DND-41 (cell line): ENCODE results near the gene CLASRP.

Source experiments
- ATAC-seq: fragments of 200-7000 bp; cut with Tn5 transposase; 3 replicates; pipeline ENCODE4 v1.9.1; 2021; ENCODE audit warnings: low read depth; ENCODE audit not compliant: insufficient read depth
- DNase-seq: peaks from one replicate; pipeline ENCODE4 v3.0.0-alpha.2; 2020
- H2AFZ ChIP-seq: 2 replicates; pipeline ENCODE4 v1.6.0; 2012; ENCODE audit warnings: low read depth, low read length
- H3K27ac ChIP-seq: 2 replicates; pipeline ENCODE4 v1.5.1; 2012; ENCODE audit warnings: low read length, inconsistent platforms
- H3K27me3 ChIP-seq: fragments of 200-600 bp; sonication (generic); 2 replicates; pipeline ENCODE4 v1.6.0; 2012; ENCODE audit warnings: low read length, mild to moderate bottlenecking, inconsistent platforms; ENCODE audit not compliant: insufficient read depth, poor library complexity
- H3K36me3 ChIP-seq: 2 replicates; pipeline ENCODE4 v1.5.1; 2012; ENCODE audit warnings: low read length, inconsistent platforms; ENCODE audit not compliant: insufficient read depth
- H3K4me1 ChIP-seq: 2 replicates; pipeline ENCODE4 v1.5.1; 2012; ENCODE audit warnings: mild to moderate bottlenecking, low read length; ENCODE audit not compliant: insufficient read depth
- H3K4me2 ChIP-seq: 2 replicates; pipeline ENCODE4 v1.6.0; 2012; ENCODE audit warnings: mild to moderate bottlenecking, moderate library complexity, low read length, inconsistent platforms; ENCODE audit not compliant: insufficient read depth
- H3K4me3 ChIP-seq, 2 experiments: fragments of 200-600 bp in 1 of 2; shearing (Covaris generic) in 1 of 2; 2 replicates each; pipeline ENCODE4 v1.5.1; 2012 to 2016; ENCODE audit warnings: inconsistent platforms in 2 of 2, low read length in 2 of 2, mild to moderate bottlenecking in 2 of 2, low read depth in 1 of 2, moderate library complexity in 1 of 2
- H3K79me2 ChIP-seq: 2 replicates; pipeline ENCODE4 v1.6.0; 2012; ENCODE audit warnings: low read length, inconsistent platforms; ENCODE audit not compliant: insufficient read depth
- H3K9ac ChIP-seq: 2 replicates; pipeline ENCODE4 v1.6.0; 2012; ENCODE audit warnings: low read depth, mild to moderate bottlenecking, inconsistent platforms, low read length, moderate library complexity
- H3K9me3 ChIP-seq: 2 replicates; pipeline ENCODE4 v1.5.1; 2012; ENCODE audit warnings: low read length, moderate library complexity, mild to moderate bottlenecking, inconsistent platforms; ENCODE audit not compliant: insufficient read depth, severe bottlenecking
- H4K20me1 ChIP-seq: 2 replicates; pipeline ENCODE4 v1.6.0; 2012; ENCODE audit warnings: low read length; ENCODE audit not compliant: insufficient read depth
- EZH2 ChIP-seq: IDR thresholded peaks from 3 replicates; pipeline ENCODE4 v1.6.1; 2012; ENCODE audit warnings: borderline replicate concordance, low read depth, mild to moderate bottlenecking, moderate library complexity, low read length, inconsistent platforms; ENCODE audit not compliant: severe bottlenecking
- TF ChIP-seq, protein P1 (sequence below): IDR thresholded peaks from 2 replicates; pipeline ENCODE4 v1.5.1; 2012; ENCODE audit warnings: borderline replicate concordance, low read length, moderate library complexity, mild to moderate bottlenecking; ENCODE audit not compliant: poor library complexity, severe bottlenecking; ENCODE audit errors: extremely low read depth

Gene CLASRP

DNA sequence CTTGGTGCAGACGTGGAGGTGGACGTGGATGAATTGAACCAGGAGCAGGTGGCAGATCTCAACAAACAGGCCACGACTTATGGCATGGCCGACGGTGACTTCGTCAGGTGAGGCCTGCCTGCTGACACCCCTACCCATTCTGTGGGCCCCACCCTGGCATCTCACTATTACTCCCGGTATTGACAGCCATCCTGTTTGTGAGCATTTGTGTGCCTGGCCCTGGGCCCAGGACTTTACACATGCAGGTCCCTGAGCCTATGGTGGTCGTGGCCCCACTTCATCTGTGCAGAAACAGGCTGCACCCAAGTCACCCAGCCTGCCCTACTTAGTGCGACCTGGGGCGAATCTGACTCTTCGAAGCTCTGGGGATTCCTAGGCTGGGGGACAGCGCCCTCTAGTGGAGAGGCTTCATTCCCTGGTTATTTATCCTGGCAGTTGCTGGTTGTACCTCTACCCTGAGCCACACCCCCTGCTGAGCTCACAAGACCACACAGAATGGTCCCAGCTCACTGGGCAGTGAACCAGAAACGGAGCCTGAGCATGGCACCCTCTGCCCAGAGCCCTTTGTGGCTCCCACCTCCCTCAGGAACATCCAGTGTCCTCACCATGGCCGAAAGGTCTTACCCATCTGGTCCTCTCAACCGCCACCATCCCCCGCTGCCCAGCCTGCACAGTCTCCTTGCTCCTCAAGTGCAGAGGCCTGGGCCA, 20.6 kb downstream of the CLASRP start:
- ATAC-seq (peak; percentile 88), DNase-seq (peak; percentile 79)
- H3K79me2 ChIP-seq: peaks cover 9% of the 10 kb centered on the region; the same call in 1 of the 2 replicates
- no peaks in the 10 kb centered on the region for H3K27me3 ChIP-seq
- no peak overlapping the region for H3K9ac ChIP-seq
- H3K9me3 ChIP-seq: no peaks in the 10 kb centered on the region
- H3K4me2 ChIP-seq: no peak overlapping the region
- peaks cover 46% of the 10 kb centered on the region for H4K20me1 ChIP-seq
- no peaks in the 10 kb centered on the region for H3K4me1 ChIP-seq
- no peak overlapping the region for H3K4me3 ChIP-seq
- H2AFZ ChIP-seq: no peak overlapping the region
- no peak overlapping the region for H3K27ac ChIP-seq
- peaks cover 92% of the 10 kb centered on the region for H3K36me3 ChIP-seq
- TF ChIP-seq, protein P1, sequence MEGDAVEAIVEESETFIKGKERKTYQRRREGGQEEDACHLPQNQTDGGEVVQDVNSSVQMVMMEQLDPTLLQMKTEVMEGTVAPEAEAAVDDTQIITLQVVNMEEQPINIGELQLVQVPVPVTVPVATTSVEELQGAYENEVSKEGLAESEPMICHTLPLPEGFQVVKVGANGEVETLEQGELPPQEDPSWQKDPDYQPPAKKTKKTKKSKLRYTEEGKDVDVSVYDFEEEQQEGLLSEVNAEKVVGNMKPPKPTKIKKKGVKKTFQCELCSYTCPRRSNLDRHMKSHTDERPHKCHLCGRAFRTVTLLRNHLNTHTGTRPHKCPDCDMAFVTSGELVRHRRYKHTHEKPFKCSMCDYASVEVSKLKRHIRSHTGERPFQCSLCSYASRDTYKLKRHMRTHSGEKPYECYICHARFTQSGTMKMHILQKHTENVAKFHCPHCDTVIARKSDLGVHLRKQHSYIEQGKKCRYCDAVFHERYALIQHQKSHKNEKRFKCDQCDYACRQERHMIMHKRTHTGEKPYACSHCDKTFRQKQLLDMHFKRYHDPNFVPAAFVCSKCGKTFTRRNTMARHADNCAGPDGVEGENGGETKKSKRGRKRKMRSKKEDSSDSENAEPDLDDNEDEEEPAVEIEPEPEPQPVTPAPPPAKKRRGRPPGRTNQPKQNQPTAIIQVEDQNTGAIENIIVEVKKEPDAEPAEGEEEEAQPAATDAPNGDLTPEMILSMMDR: peak; percentile 88
- no peak for TF ChIP-seq EZH2

DNA sequence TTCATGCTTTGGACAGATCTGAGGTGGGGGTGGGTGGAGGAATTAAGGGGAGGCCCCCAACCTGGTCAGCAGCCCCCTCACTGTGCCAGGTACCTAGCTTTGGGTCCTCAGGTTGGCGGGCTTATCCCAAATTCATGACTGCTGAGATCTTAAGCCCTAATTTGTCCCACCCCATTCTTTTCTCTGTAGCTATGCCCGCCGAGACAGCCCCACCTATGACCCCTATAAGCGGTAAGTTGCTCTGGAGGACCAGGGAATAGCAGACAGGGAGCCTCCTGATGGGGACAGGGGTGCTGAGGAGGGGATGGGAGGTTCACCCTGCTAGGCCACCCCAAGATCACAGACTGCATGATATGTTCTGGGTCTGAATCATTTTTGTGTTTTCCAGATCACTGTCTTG, 23.1 kb downstream of the CLASRP start:
- TF ChIP-seq, protein P1: no peak
- TF ChIP-seq EZH2: no peak
- peaks cover 91% of the 10 kb centered on the region for H3K36me3 ChIP-seq
- peaks cover 32% of the 10 kb centered on the region for H4K20me1 ChIP-seq

DNA sequence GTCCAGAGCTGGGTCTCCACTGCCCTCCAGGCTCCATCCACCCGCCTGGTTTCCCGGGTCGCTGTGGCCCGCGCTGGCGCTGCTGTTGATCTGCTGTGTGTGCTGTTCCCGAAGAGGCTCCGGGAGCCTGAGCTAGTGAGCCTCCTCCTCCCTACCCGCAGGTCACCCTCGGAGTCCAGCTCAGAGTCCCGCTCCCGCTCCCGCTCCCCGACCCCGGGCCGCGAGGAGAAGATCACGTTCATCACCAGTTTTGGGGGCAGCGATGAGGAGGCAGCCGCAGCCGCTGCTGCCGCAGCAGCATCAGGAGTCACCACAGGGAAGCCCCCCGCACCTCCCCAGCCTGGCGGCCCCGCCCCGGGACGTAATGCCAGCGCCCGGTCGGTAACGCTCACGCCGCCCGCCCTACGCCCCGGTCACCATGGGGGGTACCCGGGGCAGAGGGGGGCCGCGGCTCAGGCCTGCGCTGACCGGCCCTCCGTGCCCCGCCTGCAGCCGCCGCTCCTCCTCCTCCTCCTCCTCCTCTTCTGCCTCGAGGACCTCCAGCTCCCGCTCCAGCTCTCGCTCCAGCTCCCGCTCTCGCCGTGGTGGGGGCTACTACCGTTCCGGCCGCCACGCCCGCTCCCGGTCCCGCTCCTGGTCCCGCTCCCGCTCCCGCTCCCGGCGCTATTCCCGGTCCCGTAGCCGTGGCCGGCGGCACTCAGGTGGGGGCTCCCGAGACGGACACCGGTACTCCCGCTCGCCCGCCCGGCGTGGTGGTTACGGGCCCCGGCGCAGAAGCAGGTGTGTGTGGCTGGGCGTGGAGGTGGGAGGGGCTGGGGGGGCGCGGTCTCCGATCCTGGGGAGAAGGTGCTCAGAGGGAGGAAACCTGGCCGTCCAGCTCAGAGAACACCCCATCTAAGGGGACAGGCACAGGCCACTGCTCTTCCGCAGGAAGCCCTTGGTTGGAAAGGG, 25.3 kb downstream of the CLASRP start:
- H3K27me3 ChIP-seq: no peaks in the 10 kb centered on the region
- H3K27ac ChIP-seq: no peak overlapping the region
- no peak overlapping the region for H3K9ac ChIP-seq
- no peaks in the 10 kb centered on the region for H3K9me3 ChIP-seq
- H3K4me2 ChIP-seq: no peak overlapping the region
- H4K20me1 ChIP-seq: peaks cover 20% of the 10 kb centered on the region
- H3K79me2 ChIP-seq: peaks cover 5% of the 10 kb centered on the region; the same call in 1 of the 2 replicates
- H2AFZ ChIP-seq: no peak overlapping the region
- TF ChIP-seq, protein P1: no peak
- no peak for TF ChIP-seq EZH2
- peaks cover 89% of the 10 kb centered on the region for H3K36me3 ChIP-seq
- DNase-seq (no peak), ATAC-seq (no peak)
- no peak overlapping the region for H3K4me3 ChIP-seq
- no peaks in the 10 kb centered on the region for H3K4me1 ChIP-seq

More for the DNA sequence above, 23.1 kb downstream of the CLASRP start:
- DNase-seq: no peak
- H3K9ac ChIP-seq: no peak overlapping the region
- H3K27ac ChIP-seq: no peak overlapping the region
- H3K4me2 ChIP-seq: no peak overlapping the region
- no peak for ATAC-seq
- H3K4me1 ChIP-seq: no peaks in the 10 kb centered on the region
- no peak overlapping the region for H3K4me3 ChIP-seq
- no peaks in the 10 kb centered on the region for H3K27me3 ChIP-seq
- H3K79me2 ChIP-seq: peaks cover 5% of the 10 kb centered on the region; the same call in 1 of the 2 replicates
- H2AFZ ChIP-seq: no peak overlapping the region
- H3K9me3 ChIP-seq: no peaks in the 10 kb centered on the region
